ENCODE results near the gene CACNB4.
"Not testable (repeated sequence)": the region's sequence is repeated elsewhere in the genome, so short reads cannot be mapped to it uniquely, and the experiment has no call there.

The CACNB4 gene

DNA sequence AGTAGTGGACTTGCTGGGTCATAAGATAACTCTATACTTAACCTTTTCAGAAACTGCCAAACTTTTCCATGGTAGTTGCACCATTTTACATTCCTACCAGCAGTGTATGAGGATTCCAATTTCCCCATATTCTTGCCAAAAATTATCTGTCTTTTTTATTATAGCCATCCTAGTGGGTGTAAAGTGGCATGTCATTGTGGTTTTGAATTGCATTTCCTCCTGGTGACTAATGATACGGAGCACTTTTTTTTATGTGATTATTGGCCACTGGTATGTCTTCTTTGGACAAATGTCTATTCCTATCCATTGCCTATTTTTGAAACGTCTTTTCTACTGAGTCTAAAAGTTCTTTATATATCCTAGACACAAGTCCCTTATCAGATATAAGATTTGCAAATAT lies 44.3 kb downstream of the CACNB4 start:
- DNase-seq (ENCODE audit: low read depth in 1 of 2, low spot score in 1 of 2), result no peak

DNA sequence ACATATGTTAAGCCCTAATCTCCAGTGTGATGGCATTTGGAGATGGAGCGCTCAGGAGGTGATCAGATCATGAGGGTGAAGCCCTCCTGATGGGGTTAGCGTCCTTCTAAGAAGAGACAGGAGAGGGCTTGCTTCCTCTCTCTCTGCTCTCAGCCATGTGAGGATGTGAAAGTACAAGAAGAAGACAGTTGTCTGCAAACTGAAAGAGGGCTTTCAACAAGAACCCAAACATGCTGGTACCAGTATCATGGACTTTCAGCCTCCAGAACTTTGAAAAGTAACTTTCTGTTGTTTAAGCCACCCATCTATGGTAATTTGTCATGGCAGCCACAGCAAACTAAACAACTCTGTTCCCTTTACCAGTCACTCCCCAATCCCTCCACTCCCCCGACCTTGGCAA lies 47.4 kb downstream of the CACNB4 start:
- DNase-seq (ENCODE audit: low read depth in 1 of 2, low spot score in 1 of 2), result no peak

DNA sequence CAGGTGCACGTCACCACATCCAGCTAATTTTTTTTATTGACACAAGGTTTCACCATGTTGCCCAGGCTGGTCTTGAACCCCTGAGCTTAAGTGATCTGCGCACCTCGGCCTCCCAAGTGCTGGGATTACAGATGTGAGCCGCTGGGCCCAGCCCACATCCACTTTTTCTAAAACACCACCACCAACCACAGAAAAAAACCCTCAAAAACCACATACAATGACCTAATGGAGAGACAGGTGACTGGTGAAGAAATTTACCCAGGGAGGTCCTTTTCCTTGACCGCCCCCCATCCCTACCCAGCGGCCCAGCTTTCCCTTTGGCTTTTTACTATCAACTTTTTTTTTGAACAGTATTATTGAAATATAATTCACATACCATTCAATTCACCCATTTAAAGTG lies 47.9 kb downstream of the CACNB4 start:
- no peak for DNase-seq (ENCODE audit: low read depth in 1 of 2, low spot score in 1 of 2)

GRCh38 chr2:152050341-152050740 lies 48.5 kb downstream of the CACNB4 start:
- no peak for DNase-seq (ENCODE audit: low read depth in 1 of 2, low spot score in 1 of 2)

DNA sequence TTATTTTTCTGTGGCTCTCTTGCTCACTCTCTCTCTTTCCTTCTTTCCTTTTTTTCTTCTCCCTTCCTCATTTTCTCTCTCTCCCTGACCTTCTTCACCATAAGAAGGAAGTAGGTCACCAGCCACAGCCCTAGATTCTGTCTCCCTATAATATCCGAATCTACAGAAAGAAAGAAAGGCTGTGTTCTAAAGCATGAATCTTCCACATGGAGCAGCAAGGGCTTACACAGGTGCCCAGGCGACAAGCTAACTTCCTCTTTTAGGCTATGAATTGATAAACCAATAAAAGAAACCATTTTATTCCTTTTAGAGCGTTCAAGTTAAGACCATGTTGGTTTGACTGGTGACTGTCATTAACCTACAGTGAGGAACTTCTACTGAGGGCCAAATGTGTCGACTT lies 49.3 kb downstream of the CACNB4 start:
- no peak for DNase-seq (ENCODE audit: low read depth in 1 of 2, low spot score in 1 of 2)

- DNase-seq (ENCODE audit: low read depth in 1 of 2, low spot score in 1 of 2), result no peak
These were observed 50.9 kb downstream of the CACNB4 start for GRCh38 chr2:152047824-152048471.

DNA sequence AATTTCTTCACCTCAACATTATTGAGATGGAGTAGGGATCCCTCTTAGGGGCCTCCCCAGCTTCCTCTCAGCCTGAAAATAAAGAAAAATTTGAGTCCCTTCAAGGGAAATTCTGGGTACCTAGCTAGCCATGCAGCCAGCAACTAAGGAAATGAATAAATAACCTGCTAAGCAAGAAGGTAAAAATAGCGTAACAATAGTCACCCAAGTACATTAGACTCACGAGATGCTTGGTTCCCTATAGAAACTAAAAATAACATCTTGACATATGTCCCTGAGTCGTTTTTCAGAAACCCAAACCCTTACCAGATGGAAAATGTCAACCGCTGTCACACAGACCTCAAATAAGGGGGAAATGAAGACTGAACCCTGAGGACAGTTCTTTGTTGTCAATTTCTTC lies 51.9 kb downstream of the CACNB4 start:
- no peak for DNase-seq (ENCODE audit: low read depth in 1 of 2, low spot score in 1 of 2)

GRCh38 chr2:152042636-152043615 lies 55.9 kb downstream of the CACNB4 start:
- DNase-seq (ENCODE audit: low read depth in 1 of 2, low spot score in 1 of 2), result no peak

DNA sequence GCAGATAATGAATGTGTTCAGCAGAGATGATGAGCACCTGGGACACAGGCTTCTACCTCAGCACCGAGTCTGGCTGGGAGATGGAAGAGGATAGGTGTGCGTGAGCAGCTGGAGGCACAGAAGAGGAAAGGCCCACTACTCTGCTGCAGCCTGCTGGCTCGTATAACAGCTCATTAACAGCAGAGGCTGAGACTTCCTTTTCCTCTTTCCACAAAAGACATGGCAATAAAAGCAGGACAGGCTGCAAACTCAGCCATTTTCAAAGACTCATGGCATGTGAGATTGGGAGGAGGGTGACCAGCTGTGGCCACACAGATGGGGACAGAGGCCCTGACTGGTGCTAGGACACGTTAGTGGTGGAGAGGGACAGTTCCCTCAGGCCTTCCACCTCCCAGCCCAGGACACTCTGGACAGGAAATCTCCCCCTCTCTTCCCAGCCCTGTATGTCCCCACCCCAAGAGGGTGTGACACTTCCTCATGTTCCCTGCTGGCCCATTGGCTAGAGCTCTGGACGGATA lies 60.3 kb downstream of the CACNB4 start:
- DNase-seq (ENCODE audit: low read depth in 1 of 2, low spot score in 1 of 2), result no peak

DNA sequence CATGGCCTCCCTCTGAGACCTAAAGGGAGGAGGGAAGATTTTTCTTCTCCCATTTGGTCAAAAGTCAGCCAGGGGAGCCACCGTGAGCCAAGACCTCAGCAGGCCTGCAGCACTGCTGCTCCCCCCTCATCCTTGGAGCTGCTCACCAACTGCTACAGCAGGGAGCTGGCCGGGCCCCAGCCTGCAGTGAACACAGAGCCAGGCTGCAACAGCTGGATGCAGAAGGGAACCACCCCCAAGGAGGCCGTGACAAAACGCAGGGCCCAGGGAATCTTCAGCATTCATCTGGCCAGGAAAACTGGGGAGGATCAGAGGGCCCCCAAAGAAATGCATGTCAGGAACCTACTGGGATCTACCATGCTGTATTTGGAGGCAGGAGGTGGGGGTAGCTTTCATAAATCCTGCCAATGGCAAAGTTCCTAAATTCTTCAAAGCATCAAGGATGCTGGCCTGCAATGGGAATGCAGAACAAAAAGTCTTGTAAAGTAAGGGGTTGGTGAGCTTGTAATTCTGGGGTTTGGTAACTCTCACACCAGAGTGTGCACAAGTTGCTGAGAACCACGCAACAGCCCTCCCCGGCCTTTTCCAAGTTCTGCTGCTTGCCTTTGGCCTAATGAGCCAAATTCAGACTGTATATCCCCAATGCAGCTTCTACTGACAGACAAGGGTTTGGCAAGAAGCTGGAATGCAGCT lies 61.0 kb downstream of the CACNB4 start:
- DNase-seq (ENCODE audit: low read depth in 1 of 2, low spot score in 1 of 2), result no peak

DNA sequence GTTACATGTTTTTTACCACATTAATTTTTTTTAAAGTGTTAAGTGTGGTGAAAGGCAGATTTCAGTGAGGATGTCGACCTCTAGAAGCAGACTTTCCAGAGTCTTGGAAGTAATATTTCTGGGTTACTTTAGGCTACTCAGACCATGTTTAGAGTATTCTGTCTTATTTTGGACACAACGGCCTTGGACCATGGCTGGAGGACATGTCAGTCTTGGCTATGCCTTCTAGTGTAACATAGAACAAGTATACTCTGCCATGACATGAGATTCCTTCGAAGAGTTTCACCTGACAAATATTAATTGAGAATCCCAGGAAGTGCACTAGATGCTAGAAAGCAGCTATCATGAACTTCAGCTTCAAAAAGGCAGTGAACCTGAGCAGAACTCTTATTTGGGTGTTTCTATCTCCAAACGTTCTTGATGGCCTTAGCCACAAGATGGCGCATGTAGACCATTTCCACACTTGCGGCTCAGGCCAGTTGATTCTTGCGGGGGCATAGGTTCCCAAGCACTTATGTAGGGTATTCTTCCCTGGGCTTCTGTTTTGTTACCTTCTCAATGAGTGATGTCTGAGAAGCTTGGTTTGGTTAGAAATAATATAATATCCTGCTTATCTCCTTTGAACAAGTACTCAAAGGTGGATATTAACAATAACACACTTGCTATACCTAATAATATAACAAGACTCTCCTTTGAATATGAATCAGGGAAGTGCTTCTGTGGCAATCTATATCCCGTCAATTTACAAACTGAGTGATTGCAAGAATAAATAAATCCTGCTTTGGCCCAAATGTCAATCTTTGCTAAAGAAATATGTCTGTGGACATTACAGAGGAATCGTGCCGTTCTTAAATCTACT lies 62.0 kb downstream of the CACNB4 start:
- DNase-seq (ENCODE audit: low read depth in 1 of 2, low spot score in 1 of 2), result peak; percentile 3 to 44

- DNase-seq (ENCODE audit: low read depth in 1 of 2, low spot score in 1 of 2), result no peak
These were observed 64.5 kb downstream of the CACNB4 start for GRCh38 chr2:152034257-152034801.

DNA sequence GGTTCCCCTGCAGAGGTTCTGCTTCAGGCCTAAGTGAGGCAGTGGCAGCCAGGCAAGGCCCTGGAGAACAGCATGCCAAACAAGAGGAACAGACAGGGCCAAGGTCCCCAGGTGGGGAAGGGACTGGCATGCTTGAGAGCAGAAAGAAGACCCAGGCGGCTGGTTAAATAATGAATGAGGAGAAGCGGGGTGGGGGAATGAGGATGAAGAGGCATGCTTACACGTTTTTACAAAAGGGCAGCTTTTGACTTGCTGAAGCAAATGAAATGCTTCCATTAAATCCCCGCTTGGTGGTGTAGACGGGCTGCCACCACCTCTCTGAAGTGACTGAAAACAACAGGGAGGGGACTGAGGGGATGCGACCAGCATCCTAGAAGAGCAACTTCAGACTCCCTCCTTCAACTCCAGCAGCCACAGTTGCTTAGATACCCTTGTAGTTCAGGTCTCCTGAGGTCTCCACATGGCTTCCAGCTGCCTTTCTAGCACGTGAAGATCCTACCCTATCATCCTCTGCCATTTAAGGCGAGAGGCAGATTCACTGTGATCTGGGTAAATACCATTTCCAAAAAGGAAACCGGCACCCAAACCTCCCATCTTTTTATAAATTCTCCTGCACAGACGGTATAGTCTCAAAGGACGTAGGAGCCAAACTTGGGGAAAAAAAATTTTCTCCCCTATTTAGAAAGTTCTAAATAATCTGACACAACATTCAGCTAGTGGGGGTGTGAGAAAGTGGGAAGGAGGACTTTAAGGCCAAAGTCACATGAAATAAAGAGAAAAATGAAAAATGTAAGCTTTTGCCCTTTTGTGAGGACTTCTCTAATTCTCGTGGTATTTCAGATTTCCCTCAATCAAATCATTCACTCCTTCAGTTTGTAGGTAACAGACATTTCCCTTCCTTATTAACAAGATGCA lies 65.6 kb downstream of the CACNB4 start:
- DNase-seq (ENCODE audit: low read depth in 1 of 2, low spot score in 1 of 2), result no peak

DNA sequence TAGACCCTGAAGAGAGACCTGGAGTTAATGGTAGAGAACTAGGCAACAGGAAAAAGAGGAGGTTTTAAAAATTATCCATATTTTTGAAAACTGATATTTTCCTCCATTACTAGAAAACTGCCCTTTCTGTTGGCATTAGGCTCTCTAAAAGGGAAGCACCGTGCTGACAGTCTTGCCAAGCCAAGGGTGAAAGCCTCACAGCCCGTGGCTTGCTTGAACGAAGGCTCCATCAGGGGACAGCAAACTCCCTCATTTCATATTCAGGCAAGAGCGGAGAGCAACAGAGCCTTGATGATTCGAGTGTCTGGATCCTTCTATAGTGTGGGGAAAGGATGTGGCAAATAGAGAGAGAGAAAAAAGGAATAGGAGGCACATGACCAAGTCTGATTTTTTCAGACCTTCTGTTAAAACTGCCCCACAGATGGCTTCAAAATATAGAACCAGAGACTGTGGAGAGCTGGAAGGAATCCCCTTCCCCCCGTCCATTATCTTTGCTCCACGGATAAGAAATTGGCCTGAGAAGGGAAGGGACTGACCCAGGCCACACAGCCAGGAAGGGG lies 67.0 kb downstream of the CACNB4 start:
- no peak for DNase-seq (ENCODE audit: low read depth in 1 of 2, low spot score in 1 of 2)

DNA sequence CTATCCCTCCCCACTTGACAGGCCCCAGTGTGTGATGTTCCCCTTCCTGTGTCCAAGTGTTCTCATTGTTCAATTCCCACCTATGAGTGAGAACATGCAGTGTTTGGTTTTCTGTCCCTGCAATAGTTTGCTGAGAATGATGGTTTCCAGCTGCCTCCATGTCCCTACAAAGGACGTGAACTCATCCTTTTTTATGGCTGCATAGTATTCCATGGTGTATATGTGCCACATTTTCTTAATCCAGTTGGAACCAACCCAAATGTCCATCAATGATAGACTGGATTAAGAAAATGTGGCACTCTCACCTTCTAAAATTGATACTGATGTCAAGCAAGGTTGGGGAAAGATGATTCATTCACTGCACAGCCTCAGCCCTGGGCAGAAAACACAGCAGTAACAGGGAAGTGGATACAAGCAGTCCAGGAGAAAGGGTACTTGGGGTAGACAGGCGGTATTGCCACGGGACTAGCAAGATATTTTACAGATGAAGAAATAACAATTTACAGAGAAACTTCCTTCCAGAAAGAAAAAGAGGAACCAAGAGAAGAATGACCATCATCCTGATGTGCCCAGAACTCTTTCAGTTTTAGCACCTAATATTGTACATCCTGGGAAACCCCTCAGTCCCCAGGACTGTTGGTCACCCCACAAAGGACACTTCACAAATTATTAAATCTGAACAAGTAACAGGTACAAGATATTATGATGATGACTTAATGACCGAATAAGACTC lies 68.1 kb downstream of the CACNB4 start:
- not testable (repeated sequence) for DNase-seq (ENCODE audit: low read depth in 1 of 2, low spot score in 1 of 2)

- DNase-seq (ENCODE audit: low read depth in 1 of 2, low spot score in 1 of 2), result no peak
These were observed 70.5 kb downstream of the CACNB4 start for GRCh38 chr2:152028182-152028862.

GRCh38 chr2:152025678-152026287 lies 73.1 kb downstream of the CACNB4 start:
- peak; percentile 66 to 69 for DNase-seq (ENCODE audit: low read depth in 1 of 2, low spot score in 1 of 2)

All from activated CD4-positive, alpha-beta T cell treated with anti-CD3 and anti-CD28 coated beads, Interleukin-2, amount 50 U/mL, for 24 hours (primary cell).